Measurements from ENCODE around the gene ASB14.

ASB14 gene

DNA sequence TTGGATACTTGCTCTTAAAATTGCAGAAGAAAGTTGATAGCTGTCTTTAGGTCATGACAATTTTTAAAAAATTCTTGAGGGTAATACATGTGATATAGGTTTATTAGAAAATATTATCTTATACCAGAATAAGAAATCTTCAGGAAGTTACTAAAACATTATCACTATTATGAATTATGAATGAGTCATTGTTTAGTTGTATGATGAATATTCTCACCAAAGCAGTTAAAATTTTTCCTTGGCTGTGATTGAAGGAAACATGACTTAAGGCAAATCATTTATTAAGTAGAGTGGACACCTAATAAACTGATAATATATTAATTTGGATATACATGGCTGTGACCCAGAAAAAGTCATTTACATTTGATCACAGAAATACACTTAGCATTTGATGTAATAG is 34.8 kb downstream of the ASB14 start:
- no peak for DNase-seq

DNA sequence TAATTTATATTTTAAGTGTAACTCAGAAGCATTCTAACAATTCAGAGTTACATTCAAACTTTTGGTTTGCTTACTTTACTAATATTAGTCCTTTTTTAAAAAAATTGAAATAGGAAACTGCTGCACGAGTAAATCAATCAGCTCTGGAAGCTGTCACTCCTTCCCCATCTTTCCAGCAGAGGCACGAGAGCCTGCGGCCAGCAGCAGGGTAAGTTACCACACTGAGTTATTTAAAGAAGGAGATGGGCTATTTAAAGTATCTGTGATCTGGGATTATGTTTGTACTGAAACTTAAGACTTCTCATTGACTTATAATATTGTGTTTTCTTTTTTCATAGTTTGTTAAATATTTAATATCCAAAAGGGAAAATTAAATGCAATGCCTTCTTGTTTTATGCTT is 35.6 kb downstream of the ASB14 start:
- DNase-seq = no peak

DNA sequence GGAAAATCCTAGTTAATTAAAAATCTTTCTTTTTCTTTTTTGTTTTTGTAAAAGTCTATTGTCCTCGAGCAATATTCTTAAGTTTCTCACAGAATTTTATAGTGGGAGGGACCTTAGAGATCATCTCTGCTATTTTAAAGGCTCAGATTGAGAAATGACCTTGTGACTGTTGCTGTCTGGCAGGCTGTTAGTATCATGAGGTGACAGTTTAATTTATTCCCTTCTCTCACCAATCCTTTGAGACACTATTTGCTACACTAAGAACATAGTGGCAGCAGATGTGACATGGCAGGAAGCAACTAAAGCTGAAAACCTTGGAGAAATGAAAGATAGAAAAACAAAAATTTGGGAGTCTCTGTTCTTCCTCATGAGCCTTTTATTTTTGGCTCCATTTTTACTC is 40.1 kb downstream of the ASB14 start:
- no peak for DNase-seq

DNA sequence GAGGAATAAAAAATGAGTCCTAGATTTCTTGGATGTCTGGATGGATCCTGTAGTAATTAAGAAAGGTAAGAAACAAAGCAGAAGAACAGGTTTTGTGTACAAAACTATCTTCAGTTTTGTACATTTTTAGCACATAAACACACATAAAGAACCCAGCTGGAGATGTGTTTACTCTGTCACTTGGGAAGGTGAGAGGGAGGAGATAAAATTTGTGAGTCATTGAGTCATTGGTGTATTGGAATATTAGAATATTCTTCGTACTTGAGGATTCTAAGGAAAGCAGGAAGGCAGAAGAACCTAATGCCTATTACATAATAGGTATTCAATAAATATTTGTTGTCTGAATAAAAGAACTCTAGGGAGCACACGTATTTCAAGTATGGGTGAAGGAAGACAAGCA is 47.5 kb downstream of the ASB14 start:
- no peak for DNase-seq

DNA sequence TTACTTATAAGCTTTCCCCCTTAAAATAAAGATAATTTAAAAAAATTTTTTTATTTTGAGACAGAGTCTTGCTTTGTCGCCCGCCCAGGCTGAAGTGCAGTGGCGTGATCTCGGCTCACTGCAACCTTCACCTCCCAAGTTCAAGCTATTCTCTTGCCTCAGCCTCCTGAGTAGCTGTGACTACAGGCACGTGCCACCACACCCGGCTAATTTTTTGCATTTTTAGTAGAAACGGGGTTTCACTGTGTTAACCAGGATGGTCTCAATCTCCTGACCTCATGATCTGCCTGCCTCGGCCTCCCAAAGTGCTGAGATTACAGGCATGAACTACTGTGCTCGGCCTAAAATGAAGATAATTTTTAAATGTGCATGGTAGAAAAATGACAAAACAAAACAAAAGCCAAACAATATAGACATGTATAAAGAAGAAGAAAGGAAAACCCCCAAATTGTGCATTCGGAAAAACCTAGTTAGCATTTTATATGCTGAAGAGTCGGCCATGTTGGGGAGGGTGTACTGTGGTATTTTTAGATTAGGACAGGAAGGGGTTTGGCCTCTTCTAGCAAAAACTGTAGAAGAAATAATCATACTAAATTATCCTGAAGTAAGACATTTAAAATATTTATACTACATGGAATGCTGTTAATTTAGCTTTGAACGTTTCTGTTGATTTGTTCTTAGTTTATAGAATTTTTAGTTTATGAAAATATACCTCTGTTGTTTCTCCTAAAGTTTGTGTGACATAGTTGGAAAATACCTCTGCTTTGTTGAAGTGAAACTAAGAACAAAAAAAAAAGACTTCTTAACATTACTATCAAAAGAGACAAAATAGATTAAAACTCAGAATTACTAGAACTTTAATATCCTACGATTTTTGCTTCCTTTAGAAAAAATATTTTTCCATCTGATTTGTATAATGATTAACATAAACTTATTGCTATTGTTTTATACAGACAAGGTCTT is 57.6 kb downstream of the ASB14 start:
- DNase-seq = no peak

DNA sequence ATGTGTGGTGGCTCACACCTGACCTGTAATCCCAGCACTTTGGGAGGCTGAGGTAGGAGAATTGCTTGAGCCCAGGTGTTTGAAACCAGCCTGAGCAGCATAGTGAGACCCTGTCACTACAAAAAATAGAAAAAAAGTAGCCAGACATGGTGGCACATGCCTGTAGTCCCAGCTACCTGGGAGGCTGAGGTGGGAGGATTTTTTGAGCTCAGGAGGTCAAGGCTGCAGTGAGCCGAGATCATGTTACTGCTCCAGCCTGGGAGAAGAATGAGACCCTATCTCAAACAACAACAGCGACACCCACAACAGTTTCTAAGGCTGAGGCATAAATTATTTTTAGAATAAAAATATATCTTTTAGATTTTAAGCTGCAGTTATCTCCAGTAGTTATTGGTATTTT is 58.7 kb downstream of the ASB14 start:
- DNase-seq = no peak

DNA sequence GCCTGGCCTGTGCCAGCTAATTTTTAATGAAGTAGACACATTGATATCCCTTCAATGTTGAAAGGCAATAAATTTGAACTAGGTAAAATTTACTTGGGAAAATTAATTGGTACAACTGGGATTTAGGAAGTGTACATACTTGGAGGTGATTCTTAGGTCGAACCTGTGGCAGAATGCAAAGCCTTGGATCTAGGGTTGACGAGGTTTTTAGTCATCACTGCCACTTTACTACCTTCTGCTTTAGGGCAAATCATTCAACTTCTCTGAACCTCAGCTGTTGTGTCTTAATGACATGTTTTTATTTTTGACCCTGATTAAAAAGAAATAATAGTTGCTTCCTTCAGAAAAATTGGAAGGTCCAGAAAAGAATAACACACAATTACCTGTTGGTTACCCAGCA is 62.5 kb downstream of the ASB14 start:
- DNase-seq = no peak

DNA sequence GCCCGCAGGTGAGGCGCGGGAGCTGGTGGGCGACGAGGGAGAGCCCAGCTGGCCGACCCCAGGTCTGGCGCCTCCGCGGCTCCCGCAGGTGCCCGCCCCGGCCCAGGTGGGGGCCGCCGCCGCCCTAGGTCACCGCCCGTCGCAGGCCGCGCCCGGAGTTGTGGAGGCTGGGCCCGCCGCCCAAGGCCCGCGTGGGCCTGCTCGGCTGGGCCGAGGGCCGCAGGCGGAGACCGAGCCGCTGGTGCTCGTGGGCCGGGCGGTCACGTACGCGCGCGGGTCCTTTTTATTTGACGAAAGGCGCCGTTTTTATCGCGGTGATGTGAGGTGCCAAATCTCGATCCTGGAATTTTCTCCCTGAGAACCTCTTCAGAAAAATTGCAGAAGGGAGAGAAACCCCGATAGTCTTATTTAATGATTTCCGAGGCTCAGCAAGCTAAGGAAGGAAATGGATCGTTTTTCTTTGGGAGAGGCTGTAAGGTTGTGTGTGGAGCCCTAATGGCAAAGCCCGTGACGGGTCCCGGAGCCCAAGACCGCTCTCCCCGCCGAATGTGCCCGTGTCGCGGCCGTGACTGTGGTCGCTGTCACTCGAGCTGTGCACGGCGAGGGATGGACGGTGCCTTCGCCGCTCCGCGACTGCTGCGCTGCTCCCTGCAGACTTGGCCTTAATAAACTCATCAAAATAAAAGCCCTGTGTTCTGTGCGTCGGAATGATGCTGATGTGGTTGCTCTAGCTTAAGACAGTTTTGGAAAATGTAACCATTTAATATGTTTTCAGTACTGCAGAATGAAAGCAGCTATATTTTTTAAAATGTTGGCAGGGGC is 64.3 kb downstream of the ASB14 start:
- DNase-seq = peak; percentile 22

DNA sequence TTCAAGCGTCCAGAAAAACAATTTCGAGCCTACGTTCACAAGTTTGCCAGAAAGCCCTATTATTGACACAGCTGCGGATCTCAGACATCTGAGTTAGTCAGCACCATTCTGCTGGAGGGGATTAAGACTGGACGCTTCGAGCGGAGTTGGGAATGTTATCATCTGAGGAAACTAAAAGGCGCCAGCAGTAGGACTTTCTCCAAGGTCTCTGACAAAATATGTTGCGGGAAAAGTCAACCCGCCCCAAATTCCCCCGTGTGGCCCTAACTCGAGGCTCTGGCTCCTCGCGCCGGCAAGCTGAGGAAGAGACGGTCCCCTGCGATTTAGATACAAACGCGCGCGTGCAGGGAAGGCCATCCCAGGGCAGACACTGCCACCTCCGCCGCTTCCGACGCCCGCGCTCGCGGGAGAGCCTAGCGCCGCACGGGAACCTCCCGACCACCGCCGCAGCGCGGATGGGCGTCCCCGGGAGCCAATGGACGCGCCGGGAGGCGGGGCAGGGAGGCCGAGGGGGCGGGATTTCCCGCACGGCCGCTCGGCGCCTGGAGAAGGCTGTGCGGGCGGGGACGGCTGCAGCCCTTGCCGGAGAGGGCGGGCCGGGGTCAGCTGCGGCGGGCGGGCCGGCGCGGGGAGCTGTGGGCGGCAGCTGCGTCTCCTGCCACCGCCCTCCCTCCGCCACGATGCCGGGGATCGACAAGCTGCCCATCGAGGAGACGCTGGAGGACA is 65.1 kb downstream of the ASB14 start, which contains the start of gene APPL1:
Gene APPL1 (plus strand): TSS at position 526 of the 726 bp plus-strand sequence. CDS start 155 bp downstream, at position 681.
- peak; percentile 83 for DNase-seq

DNA sequence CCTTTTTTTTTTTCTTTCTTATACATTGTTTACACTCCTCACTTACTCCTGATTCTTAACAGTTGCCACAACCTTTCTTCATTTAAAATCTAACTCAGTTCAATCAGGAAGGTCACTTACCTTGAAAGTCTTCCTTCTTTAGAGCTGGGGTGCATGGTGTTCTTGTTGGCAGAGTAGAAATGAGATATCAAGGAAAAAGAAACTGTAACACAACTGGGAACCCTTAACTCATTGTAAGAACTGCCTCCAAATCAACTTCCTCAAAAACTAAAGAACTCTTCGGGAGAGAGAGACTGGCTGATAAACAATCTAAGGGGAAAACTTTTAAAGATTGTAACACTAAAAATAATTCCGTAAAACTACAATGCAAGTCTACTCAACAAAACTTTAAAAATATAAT is 66.3 kb downstream of the ASB14 start:
- DNase-seq = no peak

DNA sequence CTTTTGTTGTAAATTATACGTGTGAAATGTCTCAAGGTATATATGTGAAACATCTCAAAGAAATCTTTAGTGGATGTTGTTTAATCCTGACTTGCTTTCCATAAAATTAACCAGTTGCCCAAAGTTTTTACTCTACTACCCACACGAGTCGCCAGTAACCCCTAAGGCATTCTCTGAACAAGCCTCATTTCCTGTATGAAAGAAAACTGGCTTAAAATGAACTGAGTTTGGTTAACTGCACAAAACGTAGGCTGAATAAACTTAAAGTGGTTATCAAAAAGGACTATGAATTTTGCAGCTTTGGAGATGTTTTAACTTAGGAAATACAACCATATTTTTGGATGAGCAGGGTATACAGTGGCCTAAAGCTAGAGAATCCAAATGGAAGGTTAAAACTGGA is 67.6 kb downstream of the ASB14 start:
- DNase-seq = no peak

DNA sequence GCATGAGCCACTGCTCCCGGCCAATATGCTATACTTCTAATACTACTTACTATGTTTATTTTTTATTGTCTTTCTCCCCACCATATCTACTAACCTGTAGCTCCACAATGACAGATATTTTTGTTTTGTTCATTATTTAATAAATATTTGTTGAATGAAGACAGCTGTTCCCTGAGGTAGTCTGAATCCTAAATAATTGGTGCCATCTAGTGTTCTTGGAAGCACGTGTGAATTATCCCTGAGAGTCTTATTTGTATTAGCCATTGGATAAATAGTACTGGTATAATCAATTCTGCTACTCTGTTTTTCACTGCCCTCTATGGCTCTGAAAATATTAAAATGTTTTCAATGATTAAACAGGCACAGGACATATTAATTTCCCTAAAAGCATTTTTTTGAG is 70.6 kb downstream of the ASB14 start:
- DNase-seq = no peak

All from activated effector memory CD4-positive, alpha-beta T cell treated with Interleukin-2 at 50 U/mL for 16 hours (primary cell).